ENCODE results near the gene CCR6. TPM values are rescaled to one million over a fixed set of nuclear protein-coding genes. Genes with fewer than 3 reads are reported as not detected.

The CCR6 gene
- total and polyA plus RNA-seq, 10 of the 15 experiments (the other 5 are each of a cell fraction or from before 2014, with no cell fraction given) = 2.2 to 7.6 (median 6.7) TPM

DNA sequence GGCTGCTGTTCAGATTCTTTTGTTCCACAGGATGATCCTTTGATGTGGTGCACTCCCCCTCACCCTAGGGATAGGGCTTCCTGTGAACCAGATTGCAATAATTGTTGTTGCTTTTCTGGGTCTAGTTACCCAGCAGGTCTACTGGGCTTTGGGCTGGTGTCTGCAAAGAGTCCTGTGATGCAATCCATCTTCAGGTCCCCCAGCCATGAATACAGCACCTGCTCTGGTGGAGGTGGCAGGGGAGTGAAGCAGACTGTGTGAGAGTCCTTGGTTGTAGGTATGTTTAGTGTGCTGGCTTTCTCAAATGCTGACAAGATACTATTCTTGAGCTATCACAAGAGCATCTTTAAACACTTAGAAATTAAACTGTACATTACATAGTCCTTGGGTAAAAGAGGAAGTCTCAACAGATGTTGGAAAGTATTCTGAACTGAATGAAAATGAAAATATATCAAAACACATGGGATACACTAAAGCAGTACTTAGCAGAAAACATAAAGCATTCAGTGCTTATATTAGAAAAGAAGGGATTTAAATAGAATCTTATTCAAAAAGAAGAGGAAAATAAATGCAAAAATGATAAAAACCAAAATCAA, 49.1 kb upstream of the CCR6 start:
- no TSS peak for BruUV-seq (replicated peaks)
- Histone ChIP-seq H3K36me3 (ENCODE audit: control insufficient read depth in 2 of 2, insufficient read depth in 2 of 2, low read length in 1 of 2) (no peaks in the 10 kb centered on the region), H3K27me3 (replicated peaks in 1 of 2; ENCODE audit: control insufficient read depth in 2 of 2, insufficient read depth in 2 of 2, low read length in 1 of 2) (no peaks in the 10 kb centered on the region), H3K27ac (ENCODE audit: control insufficient read depth, insufficient read depth) (no peak overlapping the region), H3K4me2 (ENCODE audit: control insufficient read depth, insufficient read depth) (no peak overlapping the region), H3K79me2 (ENCODE audit: control insufficient read depth, insufficient read depth, low read length) (no peaks in the 10 kb centered on the region), H3K4me3 (no peak overlapping the region), H3K4me1 (ENCODE audit: control insufficient read depth, insufficient read depth, low read length) (peaks cover 11% of the 10 kb centered on the region), H3K9me3 (replicated peaks; ENCODE audit: control insufficient read depth, insufficient read depth, low read length) (peaks cover 4% of the 10 kb centered on the region; the same call in 2 of the 3 replicates), H2AFZ (ENCODE audit: control insufficient read depth, low read depth, low read length) (no peak overlapping the region), H3K9ac (ENCODE audit: control insufficient read depth, insufficient read depth, low read length) (no peak overlapping the region), H4K20me1 (ENCODE audit: control insufficient read depth, insufficient read depth) (no peaks in the 10 kb centered on the region)
- ChIA-PET CTCF (interaction anchor here (0.6 to 1.1 kb wide), 3 partner anchors 26 to 67 kb away, joined by 3 read pairs; no protein-coding TSS in a partner anchor), RAD21 (ENCODE audit: unreplicated experiment) (interaction anchor here (1.0 kb wide), 1 partner anchor 20 kb away, joined by 3 read pairs; no protein-coding TSS in a partner anchor), SMC1A (ENCODE audit: uncharacterized antibody, unreplicated experiment) (interaction anchor here (0.7 to 2.1 kb wide), 5 partner anchors 19 to 64 kb away, joined by 3 to 5 read pairs (median 3); no protein-coding TSS in a partner anchor), POLR2A (interaction anchor here (1.0 to 1.4 kb wide), 2 partner anchors 21 to 74 kb away, joined by 3 read pairs; partner anchors contain the start of gene CEP43)
- no peak for FAIRE-seq
- DNase-seq (ENCODE audit: low read depth, low spot score) = no peak
- ATAC-seq = peak; percentile 47; the same call in 2 of the 3 replicates
- in situ Hi-C loops (cut with MboI) (no loop called here), intact Hi-C loops (cut with micrococcal nuclease; ENCODE audit: unreplicated experiment) (no loop called here)
- TF ChIP-seq, protein P1, sequence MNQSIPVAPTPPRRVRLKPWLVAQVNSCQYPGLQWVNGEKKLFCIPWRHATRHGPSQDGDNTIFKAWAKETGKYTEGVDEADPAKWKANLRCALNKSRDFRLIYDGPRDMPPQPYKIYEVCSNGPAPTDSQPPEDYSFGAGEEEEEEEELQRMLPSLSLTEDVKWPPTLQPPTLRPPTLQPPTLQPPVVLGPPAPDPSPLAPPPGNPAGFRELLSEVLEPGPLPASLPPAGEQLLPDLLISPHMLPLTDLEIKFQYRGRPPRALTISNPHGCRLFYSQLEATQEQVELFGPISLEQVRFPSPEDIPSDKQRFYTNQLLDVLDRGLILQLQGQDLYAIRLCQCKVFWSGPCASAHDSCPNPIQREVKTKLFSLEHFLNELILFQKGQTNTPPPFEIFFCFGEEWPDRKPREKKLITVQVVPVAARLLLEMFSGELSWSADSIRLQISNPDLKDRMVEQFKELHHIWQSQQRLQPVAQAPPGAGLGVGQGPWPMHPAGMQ (IDR thresholded peaks at IDR 0.05; ENCODE audit: borderline replicate concordance) = no peak
- TF ChIP-seq ETV6 (conservative IDR thresholded peaks at IDR 0.05 in 1 of 2, IDR thresholded peaks at IDR 0.05 in 1 of 2; ENCODE audit: borderline replicate concordance in 1 of 2, low read depth in 1 of 2) = no peak
- TF ChIP-seq SPI1 (IDR thresholded peaks at IDR 0.05; ENCODE audit: borderline replicate concordance, insufficient read depth, low read depth, low read length) = peak; percentile 54; the same call in 1 of the 2 replicates
- no peak for TF ChIP-seq NR2C2 (IDR thresholded peaks at IDR 0.05; ENCODE audit: borderline replicate concordance, control insufficient read depth, insufficient read length, low read depth)
- TF ChIP-seq, protein P2, sequence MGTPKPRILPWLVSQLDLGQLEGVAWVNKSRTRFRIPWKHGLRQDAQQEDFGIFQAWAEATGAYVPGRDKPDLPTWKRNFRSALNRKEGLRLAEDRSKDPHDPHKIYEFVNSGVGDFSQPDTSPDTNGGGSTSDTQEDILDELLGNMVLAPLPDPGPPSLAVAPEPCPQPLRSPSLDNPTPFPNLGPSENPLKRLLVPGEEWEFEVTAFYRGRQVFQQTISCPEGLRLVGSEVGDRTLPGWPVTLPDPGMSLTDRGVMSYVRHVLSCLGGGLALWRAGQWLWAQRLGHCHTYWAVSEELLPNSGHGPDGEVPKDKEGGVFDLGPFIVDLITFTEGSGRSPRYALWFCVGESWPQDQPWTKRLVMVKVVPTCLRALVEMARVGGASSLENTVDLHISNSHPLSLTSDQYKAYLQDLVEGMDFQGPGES (IDR thresholded peaks at IDR 0.05) = no peak
- no peak for TF ChIP-seq ZNF217 (IDR thresholded peaks at IDR 0.05)
- TF ChIP-seq, protein P3, sequence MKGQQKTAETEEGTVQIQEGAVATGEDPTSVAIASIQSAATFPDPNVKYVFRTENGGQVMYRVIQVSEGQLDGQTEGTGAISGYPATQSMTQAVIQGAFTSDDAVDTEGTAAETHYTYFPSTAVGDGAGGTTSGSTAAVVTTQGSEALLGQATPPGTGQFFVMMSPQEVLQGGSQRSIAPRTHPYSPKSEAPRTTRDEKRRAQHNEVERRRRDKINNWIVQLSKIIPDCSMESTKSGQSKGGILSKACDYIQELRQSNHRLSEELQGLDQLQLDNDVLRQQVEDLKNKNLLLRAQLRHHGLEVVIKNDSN (IDR thresholded peaks at IDR 0.05; ENCODE audit: borderline replicate concordance, extremely low read length, insufficient read depth, low read depth, low read length) = no peak
- TF ChIP-seq JUNB (IDR thresholded peaks at IDR 0.05) = no peak
- no peak for TF ChIP-seq NFXL1 (IDR thresholded peaks at IDR 0.05; ENCODE audit: borderline replicate concordance)

All from GM12878 (cell line).